ENCODE data around the gene UBC.

UBC gene

GRCh38 chr12:124877423-124877822 is 37.0 kb downstream of the UBC start:
- Histone ChIP-seq H3K27me3 (replicated peaks; ENCODE audit: control insufficient read depth, insufficient read depth, low read length) (no peaks in the 10 kb centered on the region), H3K36me3 (ENCODE audit: control insufficient read depth, insufficient read depth, low read length) (no peaks in the 10 kb centered on the region), H3K4me3 (replicated peaks; ENCODE audit: low read depth, low read length) (no peak overlapping the region)
- TF ChIP-seq CTCF (IDR thresholded peaks at IDR 0.05; ENCODE audit: insufficient read depth, low read length, poor library complexity, severe bottlenecking) = no peak
- no peak for DNase-seq (ENCODE audit: extremely low read depth, insufficient read length)

GRCh38 chr12:124876171-124876570 is 38.3 kb downstream of the UBC start:
- H3K36me3 ChIP-seq (ENCODE audit: control insufficient read depth, insufficient read depth, low read length) = no peaks in the 10 kb centered on the region
- no peak for DNase-seq (ENCODE audit: extremely low read depth, insufficient read length)
- no peak overlapping the region for H3K4me3 ChIP-seq (replicated peaks; ENCODE audit: low read depth, low read length)
- no peaks in the 10 kb centered on the region for H3K27me3 ChIP-seq (replicated peaks; ENCODE audit: control insufficient read depth, insufficient read depth, low read length)
- TF ChIP-seq CTCF (IDR thresholded peaks at IDR 0.05; ENCODE audit: insufficient read depth, low read length, poor library complexity, severe bottlenecking) = no peak

- Histone ChIP-seq H3K36me3 (ENCODE audit: control insufficient read depth, insufficient read depth, low read length) (no peaks in the 10 kb centered on the region), H3K4me3 (replicated peaks; ENCODE audit: low read depth, low read length) (no peak overlapping the region), H3K27me3 (replicated peaks; ENCODE audit: control insufficient read depth, insufficient read depth, low read length) (no peaks in the 10 kb centered on the region)
- no peak for TF ChIP-seq CTCF (IDR thresholded peaks at IDR 0.05; ENCODE audit: insufficient read depth, low read length, poor library complexity, severe bottlenecking)
- no peak for DNase-seq (ENCODE audit: extremely low read depth, insufficient read length)
Observed at GRCh38 chr12:124875803-124876132, 38.7 kb downstream of the UBC start.

- no peaks in the 10 kb centered on the region for H3K36me3 ChIP-seq (ENCODE audit: control insufficient read depth, insufficient read depth, low read length)
- no peak for DNase-seq (ENCODE audit: extremely low read depth, insufficient read length)
- no peaks in the 10 kb centered on the region for H3K27me3 ChIP-seq (replicated peaks; ENCODE audit: control insufficient read depth, insufficient read depth, low read length)
- H3K4me3 ChIP-seq (replicated peaks; ENCODE audit: low read depth, low read length) = no peak overlapping the region
- no peak for TF ChIP-seq CTCF (IDR thresholded peaks at IDR 0.05; ENCODE audit: insufficient read depth, low read length, poor library complexity, severe bottlenecking)
Observed at GRCh38 chr12:124874988-124875802, 39.3 kb downstream of the UBC start.

- no peak for TF ChIP-seq CTCF (IDR thresholded peaks at IDR 0.05; ENCODE audit: insufficient read depth, low read length, poor library complexity, severe bottlenecking)
- DNase-seq (ENCODE audit: extremely low read depth, insufficient read length) = no peak
- no peak overlapping the region for H3K4me3 ChIP-seq (replicated peaks; ENCODE audit: low read depth, low read length)
- no peaks in the 10 kb centered on the region for H3K27me3 ChIP-seq (replicated peaks; ENCODE audit: control insufficient read depth, insufficient read depth, low read length)
- H3K36me3 ChIP-seq (ENCODE audit: control insufficient read depth, insufficient read depth, low read length) = no peaks in the 10 kb centered on the region
Observed at GRCh38 chr12:124874188-124874587, 40.3 kb downstream of the UBC start.

Measured in GM06990 (cell line).